GM19193 (cell line): ENCODE measurements around the gene SLC39A6.

ENCODE experiments used
- POLR2A ChIP-seq: IDR thresholded peaks from 4 replicates; pipeline ENCODE4 v1.6.1; 2011; ENCODE audit not compliant: insufficient read depth, insufficient read length; ENCODE audit errors: extremely low read depth

SLC39A6 gene

DNA sequence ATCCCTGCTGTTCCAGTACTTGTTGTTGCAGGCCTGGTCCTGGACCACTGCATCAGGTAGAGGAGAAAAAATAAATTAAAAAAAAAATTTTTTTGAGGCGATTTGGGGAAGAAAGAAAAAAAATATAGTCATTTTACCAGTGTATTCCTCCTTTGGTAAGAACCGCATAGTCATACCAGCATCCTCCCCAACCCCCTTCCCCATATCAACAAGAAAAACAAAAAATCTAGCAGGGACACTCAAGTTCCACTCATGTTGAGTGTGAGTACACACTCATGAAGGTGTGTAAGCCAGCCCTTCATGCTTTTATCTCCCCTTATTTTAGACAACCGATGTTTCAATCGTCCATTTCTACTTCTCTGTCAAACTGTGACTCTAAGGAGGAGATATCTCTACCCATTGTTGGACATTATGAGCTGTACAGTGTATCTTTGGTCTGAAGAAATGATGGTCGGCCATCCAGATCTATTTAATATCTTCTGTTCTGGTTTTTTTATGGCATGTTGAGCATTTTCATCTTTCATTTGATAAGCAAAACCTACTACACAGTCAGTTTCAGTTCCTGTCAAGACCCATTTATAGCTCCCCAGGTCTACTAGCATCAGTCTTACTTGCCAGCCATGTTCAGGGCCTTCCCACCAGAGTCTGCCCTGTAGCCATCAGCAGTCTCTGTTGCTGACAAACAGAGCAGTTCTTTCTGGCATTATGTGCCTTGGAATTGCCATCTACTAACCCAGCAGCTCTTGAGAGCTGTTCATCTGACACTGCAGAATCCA, 20.6 kb upstream of the SLC39A6 start:
- TF ChIP-seq POLR2A = peak; percentile 27

DNA sequence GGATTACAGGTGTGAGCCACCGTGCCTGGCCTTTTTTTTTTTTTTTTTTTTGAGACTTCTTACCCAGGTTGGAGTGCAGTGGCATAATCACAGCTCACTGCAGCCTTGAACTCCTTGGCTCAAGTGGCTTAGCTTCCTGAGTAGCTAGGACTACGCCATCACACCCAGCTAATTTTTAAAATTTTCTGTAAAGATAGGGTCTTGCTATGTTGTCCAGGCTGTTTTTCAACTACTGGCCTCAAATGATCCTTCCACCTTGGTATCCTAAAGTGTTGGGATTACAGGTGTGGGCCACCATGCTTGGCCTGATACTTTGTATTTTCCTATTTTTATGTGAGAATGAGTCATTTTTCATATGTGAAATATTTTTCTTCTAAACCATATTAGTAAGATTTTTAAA, 14.3 kb upstream of the SLC39A6 start:
- no peak for TF ChIP-seq POLR2A

DNA sequence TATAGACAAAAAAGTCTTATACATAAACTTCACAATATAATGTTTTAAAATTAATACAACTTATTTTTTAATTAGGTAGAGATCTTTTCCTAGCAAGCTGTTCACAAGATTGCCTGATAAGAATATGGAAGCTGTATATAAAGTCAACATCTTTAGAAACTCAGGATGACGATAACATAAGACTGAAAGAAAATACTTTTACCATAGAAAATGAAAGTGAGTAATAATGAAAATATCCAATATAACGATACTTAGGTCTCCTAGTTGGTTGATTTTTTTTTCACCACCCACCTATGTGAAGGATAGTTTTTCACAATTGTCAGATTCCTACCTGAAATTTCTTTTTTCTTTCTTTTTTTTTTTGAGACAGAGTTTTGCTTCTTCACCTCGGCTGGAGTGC, 13.6 kb upstream of the SLC39A6 start:
- TF ChIP-seq POLR2A = no peak

DNA sequence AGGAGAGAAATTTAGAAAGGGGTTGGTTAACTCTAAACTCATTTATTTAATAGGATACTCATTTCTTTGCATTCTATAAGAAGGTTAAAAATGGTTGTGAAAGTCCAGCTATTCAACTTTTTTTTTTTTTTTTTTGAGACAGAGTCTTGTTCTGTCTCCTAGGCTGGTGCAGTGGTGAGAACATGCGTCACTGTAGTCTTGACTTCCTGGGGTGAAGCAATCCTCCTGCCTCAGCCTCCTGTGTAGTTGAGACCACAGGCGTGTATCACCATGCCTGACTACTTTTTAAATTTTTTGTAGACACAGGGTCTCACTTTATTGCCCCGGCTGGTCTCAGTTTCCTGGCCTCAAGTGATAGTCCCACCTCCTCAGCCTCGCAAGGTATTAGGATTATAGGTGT, 12.4 kb upstream of the SLC39A6 start:
- no peak for TF ChIP-seq POLR2A

DNA sequence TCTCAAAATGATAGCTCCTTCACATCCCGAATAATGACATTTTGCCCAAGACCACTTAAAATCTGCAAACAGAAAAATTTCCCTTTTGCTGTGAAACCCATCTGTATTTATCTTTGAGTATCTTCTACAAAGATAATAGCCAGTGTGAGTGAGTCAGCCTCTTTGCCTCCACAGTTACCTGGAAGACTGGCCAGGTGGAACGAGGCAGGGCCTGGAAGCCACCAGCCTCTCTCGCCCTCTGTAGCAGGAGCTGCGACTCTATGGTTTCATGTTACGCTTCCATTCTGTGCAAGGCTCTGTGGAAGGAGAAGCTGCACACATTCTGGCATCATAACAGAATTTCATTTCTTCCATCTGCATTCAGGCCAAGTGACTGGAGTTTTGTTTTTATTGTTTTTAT, 10.1 kb upstream of the SLC39A6 start:
- TF ChIP-seq POLR2A = no peak

DNA sequence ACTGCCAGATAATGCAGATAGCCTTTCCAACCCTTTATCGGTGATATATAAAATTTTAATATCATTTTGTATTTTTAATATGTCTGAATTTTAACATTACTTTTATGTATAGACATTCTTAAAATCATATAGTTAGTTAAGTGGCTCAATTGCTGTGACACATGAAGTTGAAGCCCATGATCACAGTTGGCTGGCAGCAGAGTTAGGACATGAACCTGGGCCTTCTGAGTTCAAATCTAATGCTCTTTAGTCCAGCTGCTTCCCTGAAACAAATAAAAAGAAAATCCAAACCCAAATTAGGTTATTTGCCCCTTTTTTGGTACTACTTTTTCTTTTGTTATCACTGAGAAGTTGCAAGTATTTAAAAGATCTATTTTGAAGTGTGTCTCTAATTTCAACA, 6.1 kb upstream of the SLC39A6 start:
- TF ChIP-seq POLR2A = no peak

DNA sequence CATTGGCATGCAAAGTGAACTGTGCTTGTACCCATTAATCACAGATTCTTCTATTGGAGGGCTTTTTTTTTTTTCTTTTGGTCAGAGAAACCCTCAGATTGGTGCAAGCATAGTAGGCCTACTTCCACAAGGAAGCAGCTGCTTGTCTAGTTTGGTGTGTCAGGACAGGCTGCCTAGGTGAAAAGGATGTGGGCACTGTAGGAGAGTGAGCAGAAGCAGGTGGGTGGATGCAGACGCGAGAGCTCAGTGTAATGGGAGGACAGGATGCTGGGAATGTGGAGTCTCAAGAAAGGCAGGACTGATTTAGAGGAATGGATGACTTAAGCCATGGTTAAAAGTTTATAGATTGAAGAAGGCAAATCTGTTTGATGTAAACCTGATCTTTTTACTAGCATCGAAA, 3.6 kb upstream of the SLC39A6 start:
- TF ChIP-seq POLR2A = no peak

DNA sequence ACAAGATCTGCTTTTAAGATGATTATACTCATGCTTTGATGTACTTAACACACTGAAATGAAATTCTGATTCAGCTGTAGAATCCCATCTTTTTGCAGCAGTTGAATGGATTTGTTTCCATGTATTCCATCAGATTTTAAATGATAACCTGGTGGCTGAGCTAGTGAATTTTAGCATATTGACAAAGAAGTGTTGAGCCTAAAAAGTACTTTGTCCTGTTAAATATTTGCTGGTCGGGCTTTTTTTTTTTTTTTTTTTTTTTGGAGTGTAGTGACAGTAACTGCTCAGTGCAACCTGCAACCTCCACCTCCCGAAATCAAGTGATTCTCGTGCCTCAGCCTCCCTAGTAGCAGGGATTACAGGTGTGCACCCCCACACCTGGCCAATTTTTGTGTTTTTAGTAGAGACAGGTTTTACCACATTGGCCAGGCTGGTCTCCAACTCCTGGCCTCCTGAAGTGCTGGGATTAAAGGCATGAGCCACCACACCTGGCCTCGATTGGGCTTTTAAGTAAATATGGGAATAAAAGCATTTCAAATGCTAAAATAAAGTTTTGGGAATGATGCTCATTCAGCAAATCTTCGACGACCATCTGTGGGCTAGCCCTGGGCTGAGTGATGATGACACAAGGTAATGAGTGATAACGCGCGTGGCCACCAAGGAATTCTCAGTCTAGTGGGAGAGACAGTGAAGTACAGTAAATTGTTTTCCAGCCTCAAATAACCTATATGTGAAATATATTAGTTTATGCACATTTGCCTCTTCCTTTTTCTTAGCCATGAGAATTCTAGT, 2.7 kb upstream of the SLC39A6 start:
- TF ChIP-seq POLR2A = no peak

DNA sequence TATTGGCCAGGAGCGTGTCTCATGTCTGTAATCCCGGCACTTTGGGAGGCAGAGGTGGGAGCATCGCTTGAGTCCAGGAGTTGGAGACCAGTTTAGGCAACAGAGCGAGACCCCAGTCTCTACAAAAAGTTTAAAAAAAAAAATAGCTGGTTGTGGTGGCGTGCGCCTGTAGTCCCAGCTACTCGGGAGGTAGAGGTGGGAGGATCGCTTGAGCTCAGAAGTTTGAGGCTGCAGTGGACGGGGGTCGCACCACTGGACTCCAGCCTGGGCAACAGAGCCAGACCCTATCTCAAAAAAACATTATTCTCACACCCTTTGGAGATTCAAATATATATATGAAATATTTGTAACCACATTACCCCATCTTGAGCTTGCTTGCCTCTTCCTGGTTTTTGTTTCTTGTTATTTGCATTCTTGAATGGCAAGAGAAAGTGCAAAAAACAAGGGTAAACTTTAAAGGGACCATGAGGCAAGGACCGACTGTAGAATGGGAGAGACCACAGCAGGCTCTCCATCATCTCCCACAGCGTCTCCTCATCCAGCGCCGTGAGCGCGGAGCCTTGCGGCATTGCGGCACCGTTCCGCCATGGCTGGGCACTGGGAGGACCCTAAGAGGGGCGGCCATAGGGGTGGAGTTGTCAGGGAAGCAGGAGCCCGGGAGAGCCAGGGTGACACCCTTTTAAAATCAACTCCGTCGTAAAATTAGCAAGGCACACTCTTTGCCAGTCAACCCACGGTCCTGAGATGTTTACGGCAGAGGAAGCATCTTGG, 1.9 kb upstream of the SLC39A6 start:
- TF ChIP-seq POLR2A = no peak

DNA sequence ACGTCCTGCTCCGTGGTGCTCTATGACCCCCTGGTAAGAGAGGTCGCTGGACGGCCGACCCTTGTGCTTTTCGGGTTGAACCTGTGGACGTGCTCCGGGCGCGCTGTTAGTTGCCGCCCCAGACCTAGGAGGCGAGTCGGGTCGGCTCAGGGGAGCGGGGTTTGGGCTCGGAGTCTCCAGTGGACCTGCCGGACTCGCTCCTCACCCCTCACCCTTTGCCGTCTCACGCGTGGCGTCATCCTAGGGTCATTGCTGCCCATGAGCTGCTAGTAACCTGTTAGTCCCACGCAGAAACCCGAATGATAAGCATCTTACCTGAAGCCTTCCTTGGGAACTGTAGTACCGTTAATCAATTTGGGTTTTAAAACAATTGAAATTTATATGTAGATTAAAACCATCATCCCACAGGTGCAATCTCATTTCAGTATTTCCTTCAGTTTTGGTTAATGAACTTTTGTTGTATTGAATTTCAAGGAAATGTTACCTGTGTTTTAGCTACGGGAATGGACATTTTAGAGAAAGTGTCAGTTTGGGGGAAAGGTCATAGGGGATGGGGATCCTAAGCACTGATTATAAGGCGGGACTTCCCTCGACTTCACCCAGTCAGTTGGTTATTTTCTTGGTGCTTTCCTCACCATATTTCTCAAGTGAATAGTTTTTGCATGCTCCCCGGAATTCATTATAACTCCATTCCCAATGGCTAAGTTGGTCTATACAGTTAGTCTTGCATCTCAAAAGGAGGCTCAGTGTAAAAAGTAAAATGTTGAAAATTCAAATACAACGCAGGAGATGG, 1.1 kb upstream of the SLC39A6 start:
- TF ChIP-seq POLR2A = no peak

DNA sequence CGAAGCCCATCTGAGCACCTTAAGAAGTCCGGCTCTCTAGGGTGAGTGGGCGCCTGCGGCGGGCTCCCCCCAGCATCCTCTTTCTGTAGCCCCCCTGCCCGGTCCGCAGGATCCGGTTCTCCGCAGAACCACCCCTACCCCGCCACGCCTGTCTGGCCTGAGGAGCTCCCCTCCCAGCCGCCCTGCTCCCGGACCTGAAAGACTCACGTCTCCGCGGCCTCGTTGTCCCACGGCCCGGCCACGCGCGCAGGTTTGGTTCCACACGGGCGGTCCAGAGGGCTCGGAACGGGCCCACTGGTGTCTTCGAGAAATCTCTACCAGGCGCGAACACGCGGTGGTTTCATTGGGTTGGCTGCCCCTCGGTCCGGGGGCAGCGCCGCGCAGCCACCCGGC, 237 bp downstream of the SLC39A6 start:
- TF ChIP-seq POLR2A = peak; percentile 56

DNA sequence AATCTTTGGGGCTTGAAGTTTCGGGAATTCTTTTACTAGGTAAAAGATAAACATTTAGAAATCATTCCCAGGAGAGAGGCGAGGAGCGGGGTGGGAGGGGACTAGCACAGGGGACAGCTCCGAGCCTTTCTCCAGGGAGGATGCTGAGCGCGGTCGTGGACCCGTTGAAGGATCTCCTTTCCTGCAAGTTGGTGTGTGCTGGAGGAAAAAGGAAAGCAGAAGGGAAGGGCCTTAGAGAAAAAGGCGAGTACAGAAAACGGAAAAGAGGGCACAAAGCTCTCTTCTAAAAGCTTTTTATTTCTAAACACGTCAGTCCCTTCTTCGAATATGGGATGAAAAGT, 640 bp downstream of the SLC39A6 start:
- TF ChIP-seq POLR2A = no peak

DNA sequence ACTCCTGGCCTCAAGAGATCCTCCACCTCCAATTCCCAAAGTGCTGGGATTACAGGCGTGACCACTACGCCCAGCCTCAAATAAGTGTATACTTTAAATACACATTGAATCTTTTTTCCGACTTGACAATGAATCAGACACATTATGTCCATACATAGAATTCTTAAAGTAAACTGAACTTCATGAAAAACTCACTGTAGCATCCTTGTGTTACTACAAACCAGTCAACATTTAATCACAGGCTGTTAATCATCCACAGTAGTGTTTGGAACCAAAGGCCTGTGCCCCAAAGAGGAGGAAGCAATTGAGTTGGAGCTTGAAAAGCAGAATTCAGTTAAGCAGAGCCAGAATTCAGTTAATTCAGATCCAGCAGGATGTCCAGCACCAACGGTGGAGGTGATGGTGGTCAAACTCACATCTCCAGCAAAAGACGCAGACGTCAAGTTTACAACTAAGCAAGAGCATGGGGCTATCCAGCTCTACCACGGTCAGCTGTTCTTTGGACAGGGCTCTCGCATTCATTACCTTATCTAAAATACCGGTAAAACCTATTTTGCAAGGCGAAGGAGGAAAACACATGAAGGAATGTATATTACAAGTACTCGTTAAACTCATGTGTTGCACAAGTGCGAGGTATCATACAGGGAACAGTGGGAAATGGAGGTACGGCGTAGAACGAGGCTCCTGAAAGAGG, 1.2 kb downstream of the SLC39A6 start:
- no peak for TF ChIP-seq POLR2A

DNA sequence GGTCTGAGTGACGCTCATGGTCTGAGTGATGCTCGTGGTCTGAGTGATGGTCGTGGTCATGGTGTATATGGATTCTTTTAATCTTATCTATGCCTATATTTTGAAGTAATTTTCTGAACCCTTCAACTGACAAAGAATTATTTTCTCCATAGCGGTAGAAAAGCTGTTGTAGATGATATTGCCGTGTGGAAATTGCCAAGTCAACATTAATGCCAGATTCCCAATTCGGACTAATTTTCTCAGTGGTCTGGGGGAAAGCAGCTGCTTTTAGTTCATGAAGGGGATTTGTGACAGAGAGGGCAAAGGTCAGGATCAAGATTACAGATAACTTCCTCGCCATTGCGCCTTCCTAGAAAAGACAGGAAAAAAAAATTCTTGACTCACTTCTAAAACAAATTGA, 2.5 kb downstream of the SLC39A6 start:
- TF ChIP-seq POLR2A = no peak
